ENCODE measurements around the gene HSDL1. TPM values are rescaled to one million over a fixed set of nuclear protein-coding genes. Genes with fewer than 3 reads are reported as not detected.

HSDL1 gene
- total RNA-seq, 1 donor from 2014 or later, result 36.4 TPM

DNA sequence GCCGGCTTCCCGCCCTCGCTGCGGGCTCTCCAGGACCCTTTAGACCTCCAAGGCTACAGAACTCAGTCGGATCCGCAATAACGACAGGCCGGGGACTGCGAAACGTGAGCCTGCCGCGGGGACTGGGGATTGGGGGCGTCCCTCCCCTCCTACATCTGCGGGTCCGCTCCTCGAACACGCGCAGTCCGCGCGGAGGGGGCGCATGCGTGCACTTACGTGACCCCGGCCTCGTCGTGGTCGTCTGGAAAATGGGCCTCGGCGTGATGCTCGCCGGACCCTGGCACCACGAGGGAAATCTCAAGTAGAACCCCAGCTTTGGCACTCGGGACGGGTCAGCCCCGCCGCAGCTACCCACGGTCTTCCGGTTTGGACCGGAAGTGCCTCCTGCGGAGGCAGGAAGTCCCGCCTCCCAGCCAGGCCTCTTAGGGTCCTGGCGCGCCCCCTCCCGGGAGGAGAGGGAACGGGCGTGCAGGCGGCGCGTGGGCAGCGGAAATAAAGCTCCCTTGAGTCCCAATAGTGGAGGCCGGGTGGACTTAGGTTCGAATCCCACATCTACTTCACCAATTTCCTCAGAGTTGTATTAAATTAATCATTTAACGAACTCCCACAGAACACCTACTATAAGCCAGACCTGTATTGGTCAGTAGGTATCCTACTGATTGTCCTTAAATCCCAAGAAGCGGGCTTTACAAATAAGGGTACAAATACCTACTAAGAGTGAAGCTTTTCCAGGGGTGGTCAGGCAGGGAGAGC is 41.9 kb upstream of the HSDL1 start, which contains the start of gene TAF1C:
Gene TAF1C, minus strand, starts transcription at position 373 of the 753 bp plus-strand sequence. CDS start 2,069 bp downstream, outside the sequence.
- peaks cover 5% of the 10 kb centered on the region for H3K36me3 Mint-ChIP-seq
- H3K27me3 Mint-ChIP-seq, result no peaks in the 10 kb centered on the region
- peak within 1 kb of the TSS; percentile 66 for H3K27ac Mint-ChIP-seq
- DNase-seq (ENCODE audit: extremely low spot score, unreplicated experiment), result peak; percentile 94
- H3K4me3 Mint-ChIP-seq, result peak within 1 kb of the TSS; percentile 96
- H3K4me1 Mint-ChIP-seq (ENCODE audit: unreplicated experiment), result peaks cover 10% of the 10 kb centered on the region
- H3K9me3 Mint-ChIP-seq, result no peaks in the 10 kb centered on the region
- peak; percentile 97 for TF ChIP-seq CTCF (conservative IDR thresholded peaks at IDR 0.05)

DNA sequence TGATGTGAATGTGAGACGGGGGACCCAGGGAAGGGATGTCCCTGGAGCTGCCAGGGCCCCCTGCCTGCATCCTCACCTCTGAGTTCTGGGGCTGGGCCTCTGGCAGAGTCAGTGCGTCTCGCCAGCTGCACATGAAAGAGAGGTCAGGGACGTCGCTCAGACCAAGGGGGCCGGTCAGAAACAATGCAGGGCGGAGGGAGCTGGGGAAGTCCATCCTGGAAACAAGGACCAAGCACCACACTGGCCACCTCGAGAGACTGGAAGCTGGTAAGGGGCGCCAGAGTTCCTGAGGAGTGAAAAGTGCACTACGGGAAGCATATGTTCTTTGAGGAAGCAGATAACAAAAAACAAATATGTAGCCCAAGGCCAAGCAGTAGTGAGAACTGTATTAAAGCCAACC is 39.8 kb upstream of the HSDL1 start:
- Mint-ChIP-seq H3K27me3 (no peaks in the 10 kb centered on the region), H3K4me3 (peak overlapping the region; percentile 96), H3K9me3 (no peaks in the 10 kb centered on the region), H3K4me1 (ENCODE audit: unreplicated experiment) (peaks cover 10% of the 10 kb centered on the region), H3K36me3 (peaks cover 5% of the 10 kb centered on the region), H3K27ac (no peak overlapping the region)
- no peak for DNase-seq (ENCODE audit: extremely low spot score, unreplicated experiment)
- TF ChIP-seq CTCF (conservative IDR thresholded peaks at IDR 0.05), result no peak

DNA sequence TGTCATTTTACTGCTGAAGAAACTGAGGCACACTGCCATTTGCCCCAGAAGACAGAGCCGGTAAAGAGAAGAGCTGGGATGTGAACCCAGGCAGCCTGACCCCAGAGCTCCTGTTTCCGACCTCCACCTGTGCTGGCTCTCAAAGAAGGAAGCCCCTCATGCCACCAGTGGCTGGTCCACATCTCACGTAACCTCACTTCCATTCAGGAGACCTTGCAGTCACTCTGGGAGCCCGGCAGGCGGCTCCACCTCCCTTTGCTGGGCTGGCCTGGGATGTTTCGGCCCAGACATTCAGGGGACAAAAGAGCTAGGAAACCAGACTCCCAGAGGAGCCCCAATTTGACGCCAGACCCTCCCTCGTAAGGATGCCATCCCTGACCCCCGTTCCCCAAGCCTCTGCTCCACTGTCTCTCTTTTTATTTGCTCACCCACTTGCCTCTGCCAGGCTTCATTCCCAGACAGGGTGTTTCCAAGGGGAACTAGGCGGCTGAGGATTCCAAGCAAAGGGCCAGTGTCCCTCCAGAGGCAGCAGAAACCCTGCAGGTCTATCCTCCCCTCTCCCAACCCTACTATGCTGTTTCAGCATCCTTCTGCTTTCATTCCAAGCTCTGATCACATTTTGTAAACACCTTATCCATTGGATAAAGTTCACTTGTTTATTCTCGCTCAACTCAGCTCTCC is 39.1 kb upstream of the HSDL1 start:
- peak overlapping the region; percentile 96 for H3K4me3 Mint-ChIP-seq
- no peaks in the 10 kb centered on the region for H3K27me3 Mint-ChIP-seq
- peaks cover 10% of the 10 kb centered on the region for H3K4me1 Mint-ChIP-seq (ENCODE audit: unreplicated experiment)
- TF ChIP-seq CTCF (conservative IDR thresholded peaks at IDR 0.05), result peak; percentile 32
- H3K36me3 Mint-ChIP-seq, result peaks cover 5% of the 10 kb centered on the region
- no peak for DNase-seq (ENCODE audit: extremely low spot score, unreplicated experiment)
- no peaks in the 10 kb centered on the region for H3K9me3 Mint-ChIP-seq
- H3K27ac Mint-ChIP-seq, result no peak overlapping the region

DNA sequence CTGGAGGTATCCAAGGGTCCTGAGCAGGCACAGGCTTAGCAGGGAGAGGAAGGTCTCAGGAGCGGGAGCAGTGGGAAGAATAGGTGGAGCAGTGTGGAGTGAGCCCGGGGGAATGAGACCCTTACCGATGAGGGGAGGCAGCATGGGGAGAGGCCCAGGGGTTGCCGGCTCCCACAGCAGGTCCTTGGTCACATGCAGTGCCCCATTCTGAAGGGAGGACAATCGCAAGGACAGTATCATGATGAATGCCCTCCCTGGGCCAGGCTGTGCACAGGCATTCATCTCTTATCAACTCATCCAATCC is 38.5 kb upstream of the HSDL1 start:
- no peak for TF ChIP-seq CTCF (conservative IDR thresholded peaks at IDR 0.05)
- no peak for DNase-seq (ENCODE audit: extremely low spot score, unreplicated experiment)
- peaks cover 5% of the 10 kb centered on the region for H3K36me3 Mint-ChIP-seq
- H3K27ac Mint-ChIP-seq, result no peak overlapping the region
- H3K4me3 Mint-ChIP-seq, result no peak overlapping the region
- peaks cover 10% of the 10 kb centered on the region for H3K4me1 Mint-ChIP-seq (ENCODE audit: unreplicated experiment)
- no peaks in the 10 kb centered on the region for H3K27me3 Mint-ChIP-seq
- no peaks in the 10 kb centered on the region for H3K9me3 Mint-ChIP-seq

GRCh38 chr16:84182680-84183571 is 37.9 kb upstream of the HSDL1 start:
- Mint-ChIP-seq H3K27me3 (no peaks in the 10 kb centered on the region), H3K4me3 (peak overlapping the region; percentile 60), H3K9me3 (no peaks in the 10 kb centered on the region), H3K27ac (no peak overlapping the region), H3K36me3 (peaks cover 5% of the 10 kb centered on the region), H3K4me1 (ENCODE audit: unreplicated experiment) (peaks cover 12% of the 10 kb centered on the region)
- no peak for TF ChIP-seq CTCF (conservative IDR thresholded peaks at IDR 0.05)
- no peak for DNase-seq (ENCODE audit: extremely low spot score, unreplicated experiment)
